ENCODE measurements around the gene STH. TPM values are rescaled to one million over a fixed set of nuclear protein-coding genes. Genes with fewer than 3 reads are reported as not detected.

STH gene
- total RNA-seq (2022; extraction: Qiagen RNA extraction), result not detected in 5 replicates

GRCh38 chr17:45998987-45999899 lies at the start of gene STH:
Gene STH, plus strand, starts transcription at chr17:45999250. Its CDS starts 30 bp downstream, at chr17:45999280.

Other genes with a start within 250 kb of the STH start
- gene CRHR1, start 214.9 kb upstream of the STH start, total RNA-seq (2022; extraction: Qiagen RNA extraction), result 0.09 to 0.28 TPM (median 0.12 TPM) in 5 replicates
- not detected in 5 replicates for gene SPPL2C, start 154.4 kb upstream of the STH start, total RNA-seq (2022; extraction: Qiagen RNA extraction)
- gene MAPT, start 104.7 kb upstream of the STH start, total RNA-seq (2022; extraction: Qiagen RNA extraction), result 1.7 to 2.2 TPM (median 2.0 TPM) in 5 replicates
- gene KANSL1, start 194.2 kb downstream of the STH start, total RNA-seq (2022; extraction: Qiagen RNA extraction), result 22.4 to 24.8 TPM (median 22.9 TPM) in 5 replicates